Nucleus accumbens (tissue), 56 donors: ENCODE measurements around the gene LSM8.
"Not testable (repeated sequence)": the region's sequence is repeated elsewhere in the genome, so short reads cannot be mapped to it uniquely, and the experiment has no call there.

Source experiments
- DNase-seq, 56 donors: peaks; one replicate each; lab custom pipeline; 2025; lab: John Stamatoyannopoulos, UW

Gene LSM8

GRCh38 chr7:118195837-118196474 is 12.0 kb downstream of the LSM8 start:
- peak in 21 of 56 donors; percentile 1 to 67 (median 9) for DNase-seq

GRCh38 chr7:118202061-118202460 is 18.1 kb downstream of the LSM8 start:
- DNase-seq: no peak

DNA sequence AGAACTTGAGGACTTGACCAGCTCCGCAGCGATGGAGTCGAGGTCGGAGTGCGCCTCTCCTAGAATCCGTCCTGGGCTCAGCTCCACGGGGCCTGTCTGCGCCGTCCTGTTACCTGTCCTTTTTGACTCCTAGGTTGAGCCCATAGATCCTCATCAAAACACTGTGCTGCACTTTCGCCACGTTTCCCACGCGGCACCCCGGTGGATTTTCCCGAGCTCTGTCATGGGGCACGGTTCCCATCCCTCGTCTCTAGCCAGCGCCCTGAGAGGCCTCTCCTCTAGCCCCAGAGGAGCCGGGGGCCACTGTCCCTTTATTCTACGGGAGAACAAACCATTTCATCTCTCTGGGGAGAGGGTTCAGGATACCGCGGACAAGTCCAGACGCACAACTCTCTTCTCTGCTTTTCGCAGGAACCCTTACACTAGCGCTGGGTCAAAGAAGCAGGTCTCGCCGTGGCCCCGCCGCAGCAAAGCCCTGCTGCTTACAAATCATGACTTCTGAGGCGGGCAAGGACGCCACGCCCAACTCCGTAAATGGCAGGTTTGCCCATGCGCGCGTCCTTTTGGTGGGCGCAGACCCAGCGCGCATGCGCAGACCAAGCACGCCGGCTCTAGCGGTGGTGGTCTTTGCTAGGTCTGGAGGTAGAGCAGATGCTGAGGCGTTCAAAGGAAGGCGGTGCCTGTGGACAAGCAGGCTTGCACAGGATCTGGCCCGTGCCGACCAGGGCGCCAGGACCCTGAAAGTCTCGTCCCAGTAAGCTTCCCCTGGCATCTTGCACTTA is 30.3 kb downstream of the LSM8 start:
- DNase-seq: peak; percentile 4 to 88 (median 64)

- no peak for DNase-seq
These were observed 30.8 kb downstream of the LSM8 start for GRCh38 chr7:118214833-118215182.

- no peak for DNase-seq
These were observed 33.3 kb downstream of the LSM8 start for GRCh38 chr7:118217210-118217619.

DNA sequence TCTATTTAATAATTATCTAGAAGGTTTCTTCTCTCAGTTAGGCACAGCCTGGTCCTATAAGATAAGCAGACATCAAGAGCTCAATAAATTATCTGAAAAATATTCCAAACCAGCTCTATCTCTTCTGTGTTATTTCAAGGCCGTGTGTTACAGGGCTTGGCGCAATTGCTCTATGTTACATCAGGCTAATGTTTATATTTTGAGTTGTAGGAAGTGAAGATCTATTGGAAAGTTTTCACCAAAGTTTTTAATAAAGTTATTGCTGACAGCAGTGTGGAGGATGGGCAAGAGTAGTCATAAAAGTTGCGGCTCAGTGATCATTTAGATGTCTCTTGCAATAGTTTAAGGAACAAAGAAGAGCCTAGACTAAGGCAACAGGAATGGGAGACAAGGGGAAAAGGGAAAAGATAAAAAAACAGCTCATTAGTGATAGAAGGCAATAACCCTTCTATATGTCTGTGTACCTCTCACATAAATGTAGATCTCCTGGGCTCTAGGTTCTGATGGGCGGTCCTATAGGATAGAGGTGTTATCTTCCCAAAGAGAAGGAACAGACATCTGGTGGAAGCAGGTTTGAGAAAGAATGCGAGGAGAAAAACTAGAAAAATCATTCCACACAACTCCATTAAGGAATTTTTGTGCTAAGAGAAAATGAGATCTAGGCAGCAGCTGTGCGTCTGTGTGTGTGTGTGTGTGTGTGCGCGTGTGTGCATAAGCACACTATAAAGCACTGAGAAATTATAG is 34.6 kb downstream of the LSM8 start:
- DNase-seq: no peak

DNA sequence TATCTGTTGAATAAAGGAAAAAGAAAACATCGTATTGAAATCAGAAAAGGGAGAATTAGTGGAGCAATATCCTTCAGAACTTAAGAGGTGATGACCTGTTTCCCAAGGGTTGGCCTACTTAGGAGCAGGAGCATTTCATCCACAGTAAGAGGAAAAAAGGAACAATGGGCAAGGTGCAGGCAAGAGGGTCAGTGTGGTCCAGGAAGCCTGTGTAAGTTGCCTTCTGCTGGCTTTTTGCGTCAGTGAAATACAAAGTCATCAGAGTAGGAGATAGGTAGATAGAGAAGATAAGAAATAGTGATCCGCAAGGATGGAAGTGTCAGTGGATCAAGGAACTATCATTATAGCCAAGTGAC is 35.2 kb downstream of the LSM8 start:
- DNase-seq: no peak

DNA sequence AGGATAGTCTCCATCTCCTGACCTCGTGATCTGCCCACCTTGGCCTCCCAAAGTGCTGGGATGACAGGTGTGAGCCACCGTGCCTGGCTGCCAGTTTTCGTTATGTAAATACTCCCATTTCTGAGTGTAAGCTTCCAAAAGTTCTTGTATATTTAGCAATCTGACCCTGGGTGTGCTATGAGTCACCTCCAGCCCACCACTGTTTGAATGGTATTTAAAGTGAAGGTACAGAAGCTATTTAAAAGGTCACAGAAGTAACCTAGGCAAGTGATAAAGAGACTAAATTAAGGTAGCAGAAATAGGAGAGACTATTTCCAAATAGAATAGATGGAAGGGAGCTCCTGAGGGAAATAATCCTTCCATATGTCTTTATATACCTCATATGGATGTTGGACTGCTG is 36.6 kb downstream of the LSM8 start:
- DNase-seq: no peak

DNA sequence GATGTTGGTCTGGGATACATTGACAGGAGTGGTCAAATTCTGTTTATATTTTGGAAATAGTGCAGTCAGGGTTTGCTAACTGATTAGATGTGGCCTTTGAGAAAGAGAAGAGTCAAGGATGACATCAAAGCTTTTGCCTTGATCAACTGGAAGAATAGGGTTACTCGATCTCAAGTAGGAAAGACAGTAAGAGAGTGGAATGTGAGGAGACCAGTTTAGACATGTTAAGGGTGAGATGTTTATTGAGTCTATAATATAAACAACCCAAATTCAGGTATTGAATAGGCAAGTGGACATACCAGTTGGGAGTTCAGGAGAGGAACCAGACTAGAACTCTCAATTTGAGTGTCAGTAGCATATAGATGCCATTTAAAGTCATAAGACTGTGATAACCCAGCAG is 38.6 kb downstream of the LSM8 start:
- no peak for DNase-seq

- DNase-seq: no peak
These were observed 40.6 kb downstream of the LSM8 start, which contains the start of gene ANKRD7 for GRCh38 chr7:118224521-118224920. Gene ANKRD7 (plus strand): TSS chr7:118224704. CDS start chr7:118224831, 127 bp downstream.

GRCh38 chr7:118232837-118233236 is 48.9 kb downstream of the LSM8 start:
- no peak for DNase-seq

DNA sequence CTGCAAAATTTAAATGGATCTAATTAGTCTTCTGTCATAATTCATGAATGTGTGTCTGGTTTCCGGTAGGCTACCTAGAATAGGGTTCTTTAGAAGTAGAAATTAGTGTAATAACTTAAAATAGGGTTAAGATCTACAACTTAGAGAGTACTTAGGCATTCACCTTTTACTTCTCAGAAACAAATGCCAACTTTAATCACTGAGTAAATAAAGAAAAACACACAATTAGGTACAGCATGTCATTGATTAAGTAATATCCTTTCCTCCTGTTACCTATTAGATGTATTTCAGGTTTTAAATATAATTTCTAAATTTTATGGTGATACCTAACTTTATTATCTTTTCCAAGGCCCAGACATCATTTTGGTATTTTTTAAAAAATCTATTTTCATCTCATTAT is 49.8 kb downstream of the LSM8 start:
- no peak for DNase-seq

- DNase-seq: no peak
These were observed 55.0 kb downstream of the LSM8 start for GRCh38 chr7:118239014-118239413.

DNA sequence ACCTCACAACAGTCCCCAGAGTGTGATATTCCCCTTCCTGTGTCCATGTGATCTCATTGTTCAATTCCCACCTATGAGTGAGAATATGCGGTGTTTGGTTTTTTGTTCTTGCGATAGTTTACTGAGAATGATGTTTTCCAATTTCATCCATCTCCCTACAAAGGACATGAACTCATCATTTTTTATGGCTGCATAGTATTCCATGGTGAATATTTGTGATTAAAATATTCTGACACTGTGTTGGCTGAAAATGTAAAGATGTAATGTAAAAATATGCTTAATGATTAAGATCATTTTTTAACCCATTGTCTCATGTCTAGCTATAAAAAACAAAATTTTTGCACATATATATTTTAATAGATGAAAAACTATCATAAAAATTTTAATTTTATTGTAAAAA is 56.4 kb downstream of the LSM8 start:
- DNase-seq: not testable (repeated sequence)
